Fibroblast of lung (primary cell): ENCODE results near the gene MYBPC2.

Experiments
- EZH2 ChIP-seq: IDR thresholded peaks from 2 replicates; pipeline ENCODE4 v1.5.1; 2012; ENCODE audit warnings: low read length, control low read depth, mild to moderate bottlenecking; ENCODE audit errors: missing control alignments
- TF ChIP-seq, protein P1 (sequence below), 2 donors: IDR thresholded peaks in 1 of 2; conservative IDR thresholded peaks in 1 of 2; 1 replicate in 1 of 2; 2 replicates in 1 of 2; pipeline ENCODE4 v1.5.1; 2011 to 2012; ENCODE audit warnings: low read length in 2 of 2, control low read depth in 1 of 2, inconsistent platforms in 1 of 2, low read depth in 1 of 2, mild to moderate bottlenecking in 1 of 2

DNA sequence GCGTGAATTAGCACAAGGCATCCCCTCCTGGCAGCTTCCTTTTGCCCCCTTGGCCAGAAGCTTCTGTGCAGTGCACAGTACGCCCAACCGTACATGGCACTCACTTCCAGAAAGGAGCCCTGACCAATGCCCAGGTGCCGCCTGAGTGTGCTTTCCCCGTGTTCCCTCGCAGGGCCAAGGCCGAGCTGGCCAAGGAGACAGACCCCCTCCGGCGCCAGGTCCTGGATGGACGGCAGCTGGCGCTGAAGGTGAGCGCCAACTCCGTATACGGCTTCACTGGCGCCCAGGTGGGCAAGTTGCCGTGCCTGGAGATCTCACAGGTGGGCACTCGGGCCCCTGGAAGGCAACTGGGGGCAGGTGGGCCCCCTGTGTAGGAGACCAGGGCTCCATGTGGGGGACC lies 23.3 kb upstream of the MYBPC2 start:
- TF ChIP-seq, protein P1, sequence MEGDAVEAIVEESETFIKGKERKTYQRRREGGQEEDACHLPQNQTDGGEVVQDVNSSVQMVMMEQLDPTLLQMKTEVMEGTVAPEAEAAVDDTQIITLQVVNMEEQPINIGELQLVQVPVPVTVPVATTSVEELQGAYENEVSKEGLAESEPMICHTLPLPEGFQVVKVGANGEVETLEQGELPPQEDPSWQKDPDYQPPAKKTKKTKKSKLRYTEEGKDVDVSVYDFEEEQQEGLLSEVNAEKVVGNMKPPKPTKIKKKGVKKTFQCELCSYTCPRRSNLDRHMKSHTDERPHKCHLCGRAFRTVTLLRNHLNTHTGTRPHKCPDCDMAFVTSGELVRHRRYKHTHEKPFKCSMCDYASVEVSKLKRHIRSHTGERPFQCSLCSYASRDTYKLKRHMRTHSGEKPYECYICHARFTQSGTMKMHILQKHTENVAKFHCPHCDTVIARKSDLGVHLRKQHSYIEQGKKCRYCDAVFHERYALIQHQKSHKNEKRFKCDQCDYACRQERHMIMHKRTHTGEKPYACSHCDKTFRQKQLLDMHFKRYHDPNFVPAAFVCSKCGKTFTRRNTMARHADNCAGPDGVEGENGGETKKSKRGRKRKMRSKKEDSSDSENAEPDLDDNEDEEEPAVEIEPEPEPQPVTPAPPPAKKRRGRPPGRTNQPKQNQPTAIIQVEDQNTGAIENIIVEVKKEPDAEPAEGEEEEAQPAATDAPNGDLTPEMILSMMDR (conservative IDR thresholded peaks at IDR 0.05 in 1 of 2, IDR thresholded peaks at IDR 0.05 in 1 of 2; ENCODE audit: low read depth in 1 of 2, low read length in 2 of 2), result no peak
- TF ChIP-seq EZH2, result no peak
